Left lobe of liver (tissue), 2 donors: ENCODE results near the gene SRBD1. TPM values are rescaled to one million over a fixed set of nuclear protein-coding genes. Genes with fewer than 3 reads are reported as not detected.
A peak's percentile ranks its signal among the peaks of the same experiment; 100 is the strongest.

Experiments
- ATAC-seq: fragments of 200-7000 bp; cut with Tn5 transposase; one replicate; pipeline ENCODE4 v1.9.1; 2020; ENCODE audit warnings: mild to moderate bottlenecking, moderate library complexity
- DNase-seq: peaks from one replicate; pipeline ENCODE4 v3.0.0-alpha.2; 2020; ENCODE audit warnings: low spot score
- total RNA-seq: library from RNA; stranded (reverse); gene quantifications from one replicate; pipeline ENCODE4 v1.2.1, GENCODE V29; 2021
- donor health status: DM: no; HTN: no; CAD: no; lungs with moderate emphysema.
- donor health status: DM: no; HTN: yes; CAD: no.

SRBD1 gene
- total RNA-seq, 1 donor from 2014 or later: 7.1 TPM

GRCh38 chr2:45382744-45383143 lies 228.3 kb downstream of the SRBD1 start:
- no peak for DNase-seq
- ATAC-seq: no peak

GRCh38 chr2:45380131-45380836 lies 230.8 kb downstream of the SRBD1 start:
- ATAC-seq: no peak
- no peak for DNase-seq

GRCh38 chr2:45379399-45380087 lies 231.5 kb downstream of the SRBD1 start:
- ATAC-seq: peak; percentile 50
- DNase-seq: no peak

GRCh38 chr2:45373534-45373933 lies 237.5 kb downstream of the SRBD1 start:
- DNase-seq (no peak), ATAC-seq (peak; percentile 31)

GRCh38 chr2:45370369-45370768 lies 240.7 kb downstream of the SRBD1 start:
- ATAC-seq (no peak), DNase-seq (no peak)

GRCh38 chr2:45368792-45369191 lies 242.3 kb downstream of the SRBD1 start:
- peak; percentile 58 for DNase-seq
- ATAC-seq: peak; percentile 98

GRCh38 chr2:45361666-45362065 lies 249.4 kb downstream of the SRBD1 start:
- DNase-seq (no peak), ATAC-seq (no peak)

GRCh38 chr2:45354776-45355175 lies 256.3 kb downstream of the SRBD1 start:
- no peak for DNase-seq
- no peak for ATAC-seq

- DNase-seq (no peak), ATAC-seq (no peak)
Observed at GRCh38 chr2:45353879-45354278, 257.2 kb downstream of the SRBD1 start.

- ATAC-seq (no peak), DNase-seq (no peak)
Observed at GRCh38 chr2:45352506-45352905, 258.6 kb downstream of the SRBD1 start.

GRCh38 chr2:45345331-45346234 lies 265.5 kb downstream of the SRBD1 start:
- DNase-seq (peak; percentile 35), ATAC-seq (no peak)

GRCh38 chr2:45344502-45344901 lies 266.6 kb downstream of the SRBD1 start:
- DNase-seq (no peak), ATAC-seq (no peak)

- ATAC-seq (no peak), DNase-seq (peak; percentile 30)
Observed at GRCh38 chr2:45344071-45344470, 267.0 kb downstream of the SRBD1 start.

- no peak for ATAC-seq
- DNase-seq: peak; percentile 27
Observed at GRCh38 chr2:45343251-45344017, 267.6 kb downstream of the SRBD1 start.

GRCh38 chr2:45340318-45340717 lies 270.7 kb downstream of the SRBD1 start:
- ATAC-seq: no peak

GRCh38 chr2:45339253-45339652 lies 271.8 kb downstream of the SRBD1 start:
- ATAC-seq: no peak
- no peak for DNase-seq

More at GRCh38 chr2:45340318-45340717, 270.7 kb downstream of the SRBD1 start:
- no peak for DNase-seq

Other genes with a start within 250 kb of the SRBD1 start
- gene PRKCE, start 40.4 kb upstream of the SRBD1 start, total RNA-seq: 8.4 TPM